ENCODE results near the gene CDS1. TPM values are rescaled to one million over a fixed set of nuclear protein-coding genes. Genes with fewer than 3 reads are reported as not detected.

CDS1 gene
- total and polyA plus RNA-seq, 2 donors (not counting 3 experiments of a cell fraction or from before 2014, with no cell fraction given), result 0.01 TPM; not detected in 1

DNA sequence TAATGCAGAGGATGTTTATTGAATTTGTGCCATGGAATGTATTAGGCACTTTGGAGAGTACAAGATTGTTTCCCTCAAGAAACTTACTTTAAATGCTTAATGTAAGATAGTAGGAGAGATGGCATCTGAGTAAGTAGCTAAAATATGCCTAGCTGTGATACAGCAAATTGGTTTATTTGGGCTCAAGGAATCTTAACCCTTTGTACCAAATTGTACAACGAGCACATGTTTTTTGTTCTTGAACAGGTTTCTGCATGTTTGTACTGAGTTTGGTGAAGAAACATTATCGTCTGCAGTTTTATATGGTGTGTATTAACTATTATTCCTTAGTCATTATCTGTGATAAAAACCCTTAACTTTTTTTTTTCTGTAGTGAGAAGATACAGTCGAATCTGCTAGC is 48.6 kb downstream of the CDS1 start:
- TF ChIP-seq, protein P1, sequence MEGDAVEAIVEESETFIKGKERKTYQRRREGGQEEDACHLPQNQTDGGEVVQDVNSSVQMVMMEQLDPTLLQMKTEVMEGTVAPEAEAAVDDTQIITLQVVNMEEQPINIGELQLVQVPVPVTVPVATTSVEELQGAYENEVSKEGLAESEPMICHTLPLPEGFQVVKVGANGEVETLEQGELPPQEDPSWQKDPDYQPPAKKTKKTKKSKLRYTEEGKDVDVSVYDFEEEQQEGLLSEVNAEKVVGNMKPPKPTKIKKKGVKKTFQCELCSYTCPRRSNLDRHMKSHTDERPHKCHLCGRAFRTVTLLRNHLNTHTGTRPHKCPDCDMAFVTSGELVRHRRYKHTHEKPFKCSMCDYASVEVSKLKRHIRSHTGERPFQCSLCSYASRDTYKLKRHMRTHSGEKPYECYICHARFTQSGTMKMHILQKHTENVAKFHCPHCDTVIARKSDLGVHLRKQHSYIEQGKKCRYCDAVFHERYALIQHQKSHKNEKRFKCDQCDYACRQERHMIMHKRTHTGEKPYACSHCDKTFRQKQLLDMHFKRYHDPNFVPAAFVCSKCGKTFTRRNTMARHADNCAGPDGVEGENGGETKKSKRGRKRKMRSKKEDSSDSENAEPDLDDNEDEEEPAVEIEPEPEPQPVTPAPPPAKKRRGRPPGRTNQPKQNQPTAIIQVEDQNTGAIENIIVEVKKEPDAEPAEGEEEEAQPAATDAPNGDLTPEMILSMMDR (IDR thresholded peaks at IDR 0.05; ENCODE audit: extremely low read depth in 1 of 2, insufficient read depth in 1 of 2, low read depth in 1 of 2, low read length in 2 of 2), result no peak
- TF ChIP-seq, protein P2, sequence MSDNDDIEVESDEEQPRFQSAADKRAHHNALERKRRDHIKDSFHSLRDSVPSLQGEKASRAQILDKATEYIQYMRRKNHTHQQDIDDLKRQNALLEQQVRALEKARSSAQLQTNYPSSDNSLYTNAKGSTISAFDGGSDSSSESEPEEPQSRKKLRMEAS (IDR thresholded peaks at IDR 0.05; ENCODE audit: insufficient read depth, insufficient read length), result no peak
- no peak for TF ChIP-seq FOS (IDR thresholded peaks at IDR 0.05; ENCODE audit: borderline replicate concordance, insufficient read depth, low read length)
- DNase-seq (ENCODE audit: low read depth, low spot score), result no peak
- Histone ChIP-seq H3K9me1 (replicated peaks; ENCODE audit: control insufficient read depth, extremely low read depth, insufficient read depth, low read length) (no peaks in the 10 kb centered on the region), H3K4me2 (ENCODE audit: insufficient read depth, low read length) (no peak overlapping the region), H3K9me3 (replicated peaks; ENCODE audit: control insufficient read depth, insufficient read depth, low read length) (no peaks in the 10 kb centered on the region), H3K27ac (ENCODE audit: insufficient read depth, low read depth, low read length) (no peak overlapping the region), H3K4me1 (ENCODE audit: control insufficient read depth, extremely low read depth, insufficient read depth, low read length) (no peaks in the 10 kb centered on the region), H3K4me3 (replicated peaks in 1 of 3; ENCODE audit: insufficient read depth in 1 of 3, low read depth in 1 of 3, low read length in 3 of 3) (no peak overlapping the region), H3K9ac (replicated peaks; ENCODE audit: extremely low read depth, insufficient read depth, low read length) (no peak overlapping the region), H2AFZ (ENCODE audit: low read depth, low read length) (no peak overlapping the region), H3K79me2 (ENCODE audit: control insufficient read depth, insufficient read depth, low read length) (no peaks in the 10 kb centered on the region), H3K36me3 (ENCODE audit: control insufficient read depth in 2 of 2, extremely low read depth in 1 of 2, insufficient read depth in 2 of 2, low read length in 2 of 2) (no peaks in the 10 kb centered on the region), H4K20me1 (replicated peaks; ENCODE audit: control insufficient read depth, extremely low read depth, insufficient read depth, low read length) (no peaks in the 10 kb centered on the region), H3K27me3 (ENCODE audit: control insufficient read depth in 2 of 2, insufficient read depth in 2 of 2, low read length in 2 of 2) (no peaks in the 10 kb centered on the region)
- dilution Hi-C loops (cut with MboI; ENCODE audit: extremely low pct_ligation_motif_present, low sequenced_read_pairs), result no loop called here
- ChIA-PET POLR2A (no interaction called here), CTCF (interaction anchor here (1.4 kb wide), 1 partner anchor 12 kb away, joined by 3 read pairs; no protein-coding TSS in a partner anchor)
- BruUV-seq (replicated peaks), result no TSS peak
- intact Hi-C loops (cut with micrococcal nuclease), result no loop called here
- FAIRE-seq, result no peak

DNA sequence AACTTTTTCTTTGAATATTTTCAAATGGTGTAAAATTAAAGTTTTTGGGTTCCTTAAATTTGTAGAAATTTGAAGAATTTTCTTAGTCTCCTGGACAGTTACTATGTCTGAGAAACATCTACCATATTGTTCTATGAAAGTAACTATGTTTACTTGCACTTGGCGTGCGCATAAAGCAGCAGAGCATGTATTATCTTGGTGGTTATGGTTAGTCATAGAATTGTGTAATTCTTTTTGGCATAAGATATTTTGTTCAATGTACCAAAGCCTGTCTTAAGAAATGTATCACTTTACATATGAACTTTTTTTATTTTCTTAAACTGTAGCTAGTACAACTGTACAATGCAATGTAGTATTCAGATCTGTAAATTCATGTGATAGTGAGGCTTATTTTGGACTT is 49.2 kb downstream of the CDS1 start:
- Histone ChIP-seq H3K4me2 (ENCODE audit: insufficient read depth, low read length) (no peak overlapping the region), H4K20me1 (replicated peaks; ENCODE audit: control insufficient read depth, extremely low read depth, insufficient read depth, low read length) (no peaks in the 10 kb centered on the region), H3K27ac (ENCODE audit: insufficient read depth, low read depth, low read length) (no peak overlapping the region), H3K27me3 (ENCODE audit: control insufficient read depth in 2 of 2, insufficient read depth in 2 of 2, low read length in 2 of 2) (no peaks in the 10 kb centered on the region), H3K9me3 (replicated peaks; ENCODE audit: control insufficient read depth, insufficient read depth, low read length) (no peaks in the 10 kb centered on the region), H3K4me3 (replicated peaks in 1 of 3; ENCODE audit: insufficient read depth in 1 of 3, low read depth in 1 of 3, low read length in 3 of 3) (no peak overlapping the region), H3K36me3 (ENCODE audit: control insufficient read depth in 2 of 2, extremely low read depth in 1 of 2, insufficient read depth in 2 of 2, low read length in 2 of 2) (no peaks in the 10 kb centered on the region), H3K9ac (replicated peaks; ENCODE audit: extremely low read depth, insufficient read depth, low read length) (no peak overlapping the region), H3K9me1 (replicated peaks; ENCODE audit: control insufficient read depth, extremely low read depth, insufficient read depth, low read length) (no peaks in the 10 kb centered on the region), H3K4me1 (ENCODE audit: control insufficient read depth, extremely low read depth, insufficient read depth, low read length) (no peaks in the 10 kb centered on the region), H2AFZ (ENCODE audit: low read depth, low read length) (no peak overlapping the region), H3K79me2 (ENCODE audit: control insufficient read depth, insufficient read depth, low read length) (no peaks in the 10 kb centered on the region)
- dilution Hi-C loops (cut with MboI; ENCODE audit: extremely low pct_ligation_motif_present, low sequenced_read_pairs) (no loop called here), intact Hi-C loops (cut with micrococcal nuclease) (no loop called here)
- no peak for FAIRE-seq
- BruUV-seq (replicated peaks), result no TSS peak
- TF ChIP-seq JUN (IDR thresholded peaks at IDR 0.05; ENCODE audit: borderline replicate concordance, insufficient read depth, insufficient read length, low read depth) (no peak), MYC (IDR thresholded peaks at IDR 0.05; ENCODE audit: low read depth, low read length) (no peak), POLR2A (IDR thresholded peaks at IDR 0.05; ENCODE audit: low read depth, low read length) (no peak), GATA2 (IDR thresholded peaks at IDR 0.05; ENCODE audit: insufficient read depth, insufficient read length, low read depth, low read length) (no peak), POLR2AphosphoS5 (IDR thresholded peaks at IDR 0.05; ENCODE audit: insufficient read depth, low read depth, low read length) (no peak), FOS (IDR thresholded peaks at IDR 0.05; ENCODE audit: borderline replicate concordance, insufficient read depth, low read length) (no peak), EZH2 (IDR thresholded peaks at IDR 0.05; ENCODE audit: borderline replicate concordance, low read depth, low read length, severe bottlenecking) (no peak)
- TF ChIP-seq, protein P1 (IDR thresholded peaks at IDR 0.05; ENCODE audit: extremely low read depth in 1 of 2, insufficient read depth in 1 of 2, low read depth in 1 of 2, low read length in 2 of 2), result no peak
- TF ChIP-seq, protein P2 (IDR thresholded peaks at IDR 0.05; ENCODE audit: insufficient read depth, insufficient read length), result no peak
- ChIA-PET CTCF (interaction anchor here (1.4 kb wide), 1 partner anchor 12 kb away, joined by 3 read pairs; no protein-coding TSS in a partner anchor), POLR2A (no interaction called here)
- no peak for DNase-seq (ENCODE audit: low read depth, low spot score)
